HG03439 (cell line): ENCODE data around the gene PROM2.

Experiments used
- ATAC-seq: cut with Tn5 transposase; IDR thresholded peaks from one replicate; pipeline ENCODE4 v1.9.1; 2021; ENCODE audit warnings: mild to moderate bottlenecking, moderate library complexity; ENCODE audit not compliant: unreplicated experiment

Gene PROM2

GRCh38 chr2:95284886-95285541 is 10.8 kb downstream of the PROM2 start:
- no peak for ATAC-seq

- ATAC-seq = no peak
Observed at GRCh38 chr2:95285542-95285932, 11.3 kb downstream of the PROM2 start.

GRCh38 chr2:95287336-95287735 is 13.1 kb downstream of the PROM2 start:
- no peak for ATAC-seq

DNA sequence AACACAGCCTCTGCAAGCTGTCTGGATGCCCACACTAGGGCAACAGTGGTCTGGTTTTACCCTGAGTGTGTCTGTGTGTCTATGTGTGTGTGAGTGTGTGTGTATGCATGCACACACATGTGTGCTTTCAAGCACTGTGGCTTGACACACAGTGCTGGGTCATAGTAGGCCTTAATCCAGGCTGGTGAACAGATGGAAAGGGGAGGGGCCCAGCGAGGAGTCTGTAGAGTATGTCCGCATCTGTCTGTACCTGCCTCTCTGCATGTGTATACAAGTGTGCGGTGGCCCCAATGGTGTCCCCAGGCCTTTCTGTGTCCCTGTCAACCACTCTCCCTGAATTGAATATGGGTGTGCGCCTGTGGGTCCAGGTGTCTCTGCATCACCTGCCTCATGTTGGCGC is 13.6 kb downstream of the PROM2 start:
- no peak for ATAC-seq

- no peak for ATAC-seq
Observed at GRCh38 chr2:95289253-95289652, 15.0 kb downstream of the PROM2 start.

GRCh38 chr2:95291222-95291621 is 17.0 kb downstream of the PROM2 start:
- no peak for ATAC-seq

GRCh38 chr2:95292623-95293260 is 18.5 kb downstream of the PROM2 start:
- no peak for ATAC-seq

DNA sequence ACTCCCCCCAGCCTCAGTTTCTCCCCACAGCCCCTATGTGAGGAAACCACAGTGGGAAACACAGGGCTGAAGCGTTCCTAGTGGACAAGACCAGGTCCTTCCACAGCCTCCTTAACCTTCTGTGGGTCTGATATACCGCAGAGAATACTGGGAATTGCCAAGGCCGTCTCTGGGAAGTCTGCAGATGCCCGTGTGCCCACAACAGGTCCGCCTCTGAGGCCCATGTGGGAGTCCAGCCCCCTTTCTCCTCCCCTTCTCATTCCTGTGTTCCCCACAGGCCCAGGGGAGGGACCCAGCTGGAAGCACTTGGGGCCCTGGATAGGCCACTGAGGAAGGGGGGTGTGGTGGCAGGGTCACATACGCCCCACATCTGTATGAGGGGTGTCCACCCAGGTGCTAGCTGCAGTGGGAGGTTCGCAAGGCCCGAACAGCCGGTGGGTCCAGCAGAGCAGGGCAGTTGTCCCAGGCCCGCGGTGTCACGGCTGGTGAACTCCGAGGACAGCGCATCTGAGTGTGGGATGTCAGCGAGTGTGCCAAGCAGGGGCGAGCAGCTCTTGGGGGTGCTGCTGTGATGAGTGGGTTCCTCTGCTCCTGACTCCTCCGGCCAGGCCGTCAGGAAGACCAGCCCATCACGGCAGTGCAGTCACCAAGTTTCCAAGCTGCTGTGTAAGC is 20.5 kb downstream of the PROM2 start:
- no peak for ATAC-seq

GRCh38 chr2:95295376-95295775 is 21.1 kb downstream of the PROM2 start:
- ATAC-seq = no peak

DNA sequence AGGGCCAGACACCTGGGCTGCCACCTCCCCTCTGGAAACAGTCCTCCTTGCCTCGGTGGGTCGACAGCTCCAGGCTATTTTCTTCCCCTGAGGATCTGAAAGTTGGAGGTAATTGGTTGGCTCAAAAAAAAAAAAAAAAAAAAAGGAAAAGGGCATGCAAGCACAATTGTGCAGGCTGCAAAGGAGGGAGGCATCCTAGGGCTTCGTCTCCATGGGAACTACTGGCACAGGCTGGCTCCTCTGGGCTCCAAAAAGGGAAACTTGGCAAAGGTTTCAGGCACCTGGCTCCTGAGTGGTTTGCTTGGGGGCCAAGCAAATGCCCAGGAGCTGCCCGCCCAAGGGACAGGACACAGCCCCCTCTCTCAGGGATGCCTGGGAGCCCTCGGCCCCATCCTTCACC is 21.8 kb downstream of the PROM2 start:
- no peak for ATAC-seq

DNA sequence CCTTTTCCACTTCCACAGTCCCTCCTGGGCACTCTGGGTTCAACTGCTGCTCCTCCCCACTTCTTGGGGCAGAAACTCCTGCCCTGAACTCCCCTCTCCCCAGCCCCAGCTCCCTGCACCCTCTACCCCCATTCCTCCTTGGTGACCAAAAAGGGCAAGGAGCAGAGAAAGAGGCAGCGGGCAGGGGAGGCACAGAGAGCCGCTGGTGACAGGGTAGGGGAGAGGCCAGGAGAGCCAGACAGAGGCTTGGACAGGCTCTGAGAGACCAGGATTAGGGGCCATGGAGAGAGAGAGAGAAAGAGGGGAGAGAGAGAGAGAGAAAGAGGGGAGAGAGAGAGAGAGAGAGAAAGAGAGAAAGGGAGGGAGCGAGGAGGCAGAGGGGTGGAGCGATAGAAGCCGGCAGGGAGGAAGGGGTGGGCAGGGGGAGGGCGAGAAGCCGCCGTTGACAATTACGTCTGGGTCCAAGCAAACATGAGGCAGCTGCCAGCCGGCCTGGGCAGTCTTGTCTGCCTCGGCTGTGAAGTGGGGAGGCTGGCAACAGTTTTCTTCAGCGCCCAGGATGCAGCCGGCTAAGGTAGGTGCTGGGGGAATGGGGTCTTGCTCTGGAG is 22.7 kb downstream of the PROM2 start, which contains the start of gene KCNIP3:
Gene KCNIP3, plus strand, starts transcription at position 468 of the 608 bp plus-strand sequence. Its CDS starts 92 bp downstream, at position 560.
- no peak for ATAC-seq

- no peak for ATAC-seq
Observed at GRCh38 chr2:95297639-95298395, 23.6 kb downstream of the PROM2 start.

- no peak for ATAC-seq
Observed at GRCh38 chr2:95298486-95299111, 24.4 kb downstream of the PROM2 start.

DNA sequence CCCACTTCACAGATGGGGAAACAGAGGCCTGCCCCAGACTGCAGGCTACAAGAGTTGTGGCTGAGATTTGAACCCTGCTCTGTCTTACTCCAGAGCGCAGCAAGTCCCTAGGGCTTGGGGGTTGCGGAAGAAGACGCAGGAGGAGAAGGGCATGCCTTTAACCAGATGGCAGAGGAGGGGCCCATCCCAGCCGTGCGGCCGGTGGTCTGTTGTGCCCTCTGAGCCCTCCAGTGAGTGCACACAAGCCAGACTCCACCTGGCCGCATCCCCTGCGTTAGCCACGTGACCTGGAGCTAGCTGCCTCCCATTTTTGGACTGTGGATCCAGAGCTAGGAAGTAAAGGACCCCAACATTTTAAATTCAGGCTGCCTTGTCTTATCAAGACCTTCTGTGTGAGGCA is 25.7 kb downstream of the PROM2 start:
- no peak for ATAC-seq

- no peak for ATAC-seq
Observed at GRCh38 chr2:95300450-95300849, 26.2 kb downstream of the PROM2 start.

DNA sequence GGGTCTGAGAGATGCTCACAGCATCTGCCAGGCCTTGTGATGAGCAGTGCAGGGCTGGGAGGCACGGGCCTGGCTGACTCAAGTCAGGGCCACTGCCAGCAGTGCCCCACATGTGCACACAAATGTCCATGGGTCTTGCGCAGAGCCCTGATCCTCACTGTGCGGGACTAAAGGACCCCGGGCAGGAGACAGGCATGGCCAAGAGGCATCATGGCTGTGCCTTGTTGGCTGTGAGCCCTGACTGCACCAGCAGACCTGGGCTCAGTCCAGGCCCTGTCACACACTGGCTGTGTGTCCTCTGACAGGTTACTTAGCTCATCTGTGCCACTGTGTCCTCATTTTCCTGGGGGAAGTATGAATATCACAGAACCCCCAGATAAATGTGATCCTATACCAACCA is 26.9 kb downstream of the PROM2 start:
- ATAC-seq = no peak

DNA sequence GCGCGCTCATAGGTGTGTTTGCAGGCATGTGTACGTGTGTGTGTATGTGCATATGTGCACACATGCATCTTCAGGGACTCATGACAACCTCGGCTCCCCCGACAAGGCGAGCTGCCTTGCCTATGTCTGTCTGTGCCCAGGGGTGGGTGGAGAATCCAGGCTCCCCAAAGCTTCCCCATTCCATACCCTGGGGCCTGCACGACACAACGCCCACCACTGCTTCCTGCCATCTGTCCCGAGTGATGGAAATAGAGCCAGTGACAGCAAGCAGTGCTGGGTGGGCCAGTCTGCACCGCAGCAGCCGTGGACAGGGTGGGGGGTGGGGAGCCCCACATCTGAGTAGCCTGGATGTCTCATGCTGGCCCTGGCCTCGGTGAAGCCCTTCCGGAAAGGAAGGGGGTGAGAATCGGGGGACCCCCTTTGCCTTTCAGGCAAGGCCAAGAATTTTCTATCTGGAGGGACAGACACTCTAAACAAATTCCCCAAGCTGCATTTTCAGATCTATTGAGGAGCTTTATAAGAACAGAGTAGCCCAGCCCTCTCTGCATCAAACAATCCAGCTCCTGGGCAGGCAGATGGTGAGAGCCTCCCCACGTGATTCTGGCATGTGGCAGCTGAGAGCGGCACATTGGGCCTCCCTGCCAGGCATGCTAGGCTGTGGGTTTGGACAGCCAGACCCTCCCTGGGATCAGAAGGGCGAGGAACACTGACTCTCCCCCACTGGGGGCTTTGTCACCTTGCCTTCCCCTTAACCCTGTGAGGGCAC is 27.8 kb downstream of the PROM2 start:
- no peak for ATAC-seq

DNA sequence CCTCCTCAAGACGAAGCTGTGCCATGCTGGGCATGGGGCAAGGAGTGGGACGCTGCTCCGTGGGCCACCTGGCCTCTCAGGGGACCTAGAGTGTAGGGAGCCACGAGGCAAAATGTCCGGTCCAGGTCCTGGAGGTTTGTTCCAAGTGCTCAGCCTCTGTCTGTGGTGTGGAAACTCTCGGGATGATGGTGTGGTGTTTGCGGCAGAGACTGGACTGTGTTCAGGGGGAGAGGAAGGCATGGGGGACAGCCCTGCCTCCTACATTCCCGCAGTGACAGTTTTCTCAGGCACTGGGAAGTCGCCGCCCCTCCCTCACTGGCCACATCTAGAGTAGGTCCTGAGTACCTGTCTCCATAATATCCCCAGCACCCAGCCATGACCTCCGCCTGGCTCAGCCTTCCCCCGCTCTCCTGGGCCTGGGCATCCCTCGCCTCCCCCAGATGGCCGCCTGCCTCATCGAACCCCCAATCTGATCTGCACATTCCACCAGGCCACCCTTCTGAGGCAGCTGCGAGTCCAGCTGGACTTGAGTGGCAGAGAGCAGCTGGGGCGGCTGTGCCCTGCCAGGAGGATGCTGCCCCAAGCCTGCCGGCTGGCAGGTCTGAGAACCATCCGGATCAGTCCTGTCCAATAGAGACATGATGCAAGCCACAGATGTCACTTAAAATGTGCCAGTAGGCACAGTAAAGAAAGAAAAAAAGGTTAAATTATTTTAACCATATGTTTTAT is 29.1 kb downstream of the PROM2 start:
- ATAC-seq = no peak

- no peak for ATAC-seq
Observed at GRCh38 chr2:95305380-95306061, 31.3 kb downstream of the PROM2 start.
